H9 (cell line): Measurements from ENCODE around the gene MYOM1. TPM values are rescaled to one million over a fixed set of nuclear protein-coding genes. Genes with fewer than 3 reads are reported as not detected.

Experiments
- DNase-seq: peaks from one replicate; pipeline ENCODE4 v3.0.0-alpha.2; 2017
- H2AFZ ChIP-seq: one replicate; pipeline ENCODE4 v1.6.1; 2013; ENCODE audit warnings: mild to moderate bottlenecking, low read length, control low read depth, moderate library complexity
- H2AK5ac ChIP-seq: 2 replicates; pipeline ENCODE4 v1.6.1; 2013; ENCODE audit warnings: low read length, control low read depth, mixed read lengths; ENCODE audit not compliant: insufficient read length
- H2BK120ac ChIP-seq: one replicate; pipeline ENCODE4 v1.6.1; 2013; ENCODE audit warnings: low read depth, mild to moderate bottlenecking, low read length, control low read depth, inconsistent platforms; ENCODE audit not compliant: poor library complexity, severe bottlenecking
- H2BK12ac ChIP-seq: 2 replicates; pipeline ENCODE4 v1.6.1; 2013; ENCODE audit warnings: low read length, control low read depth, mixed read lengths, low read depth; ENCODE audit not compliant: insufficient read length
- H2BK15ac ChIP-seq: 2 replicates; pipeline ENCODE4 v1.6.1; 2013; ENCODE audit warnings: low read depth, low read length, control low read depth
- H2BK20ac ChIP-seq: one replicate; pipeline ENCODE4 v1.6.1; 2013; ENCODE audit warnings: low read depth, mild to moderate bottlenecking, low read length, control low read depth, inconsistent platforms; ENCODE audit not compliant: poor library complexity, severe bottlenecking
- H2BK5ac ChIP-seq: 2 replicates; pipeline ENCODE4 v1.6.1; 2013; ENCODE audit warnings: low read length, control low read depth, mixed read lengths; ENCODE audit not compliant: insufficient read length
- H3K14ac ChIP-seq: 2 replicates; pipeline ENCODE4 v1.6.1; 2013; ENCODE audit warnings: low read length, control low read depth; ENCODE audit not compliant: insufficient read depth
- H3K18ac ChIP-seq: 2 replicates; pipeline ENCODE4 v1.6.1; 2013; ENCODE audit warnings: low read depth, mild to moderate bottlenecking, mixed read lengths, low read length, control low read depth; ENCODE audit not compliant: insufficient read length
- H3K23ac ChIP-seq: 2 replicates; pipeline ENCODE4 v1.6.1; 2013; ENCODE audit warnings: low read length, control low read depth, mixed read lengths, low read depth; ENCODE audit not compliant: insufficient read length
- H3K23me2 ChIP-seq: 2 replicates; pipeline ENCODE4 v1.6.1; 2013; ENCODE audit warnings: low read depth, mild to moderate bottlenecking, mixed read lengths, low read length, control low read depth; ENCODE audit not compliant: insufficient read length, poor library complexity, severe bottlenecking
- H3K27ac ChIP-seq: 2 replicates; pipeline ENCODE4 v1.5.1; 2013; ENCODE audit warnings: low read length, control low read depth, mixed read lengths, low read depth; ENCODE audit not compliant: insufficient read length
- H3K27me3 ChIP-seq: 2 replicates; pipeline ENCODE4 v1.6.1; 2013; ENCODE audit warnings: low read length, control low read depth, inconsistent platforms; ENCODE audit not compliant: insufficient read depth
- H3K4ac ChIP-seq: 2 replicates; pipeline ENCODE4 v1.6.1; 2013; ENCODE audit warnings: low read depth, mild to moderate bottlenecking, control low read depth, inconsistent platforms, low read length, moderate library complexity
- H3K4me1 ChIP-seq: 2 replicates; pipeline ENCODE4 v1.6.1; 2013; ENCODE audit warnings: low read length, control low read depth, inconsistent platforms; ENCODE audit not compliant: insufficient read depth
- H3K4me2 ChIP-seq: 2 replicates; pipeline ENCODE4 v1.6.1; 2013; ENCODE audit warnings: low read length, control low read depth, mixed read lengths; ENCODE audit not compliant: insufficient read length, insufficient read depth
- H3K56ac ChIP-seq: 2 replicates; pipeline ENCODE4 v1.6.1; 2013; ENCODE audit warnings: low read depth, mild to moderate bottlenecking, mixed read lengths, low read length, control low read depth; ENCODE audit not compliant: insufficient read length
- H3K79me1 ChIP-seq: 2 replicates; pipeline ENCODE4 v1.6.1; 2013; ENCODE audit warnings: low read depth, mild to moderate bottlenecking, moderate library complexity, low read length, control low read depth, inconsistent platforms; ENCODE audit not compliant: insufficient read depth, poor library complexity, severe bottlenecking
- H3K79me2 ChIP-seq: 2 replicates; pipeline ENCODE4 v1.6.1; 2013; ENCODE audit warnings: low read length, control low read depth, inconsistent platforms; ENCODE audit not compliant: insufficient read depth
- H3K9ac ChIP-seq: 2 replicates; pipeline ENCODE4 v1.6.1; 2013; ENCODE audit warnings: low read length, control low read depth, mixed read lengths; ENCODE audit not compliant: insufficient read length; ENCODE audit errors: extremely low read depth
- H3K9me3 ChIP-seq: one replicate; pipeline ENCODE4 v1.6.1; 2013; ENCODE audit warnings: low read depth, low read length, inconsistent platforms; ENCODE audit not compliant: control insufficient read depth
- H3T11ph ChIP-seq: one replicate; pipeline ENCODE4 v1.6.1; 2013; ENCODE audit warnings: mild to moderate bottlenecking, low read length, control low read depth, inconsistent platforms
- H4K20me1 ChIP-seq: one replicate; pipeline ENCODE4 v1.6.1; 2013; ENCODE audit not compliant: control insufficient read depth, insufficient read length, insufficient read depth
- H4K5ac ChIP-seq: 2 replicates; pipeline ENCODE4 v1.6.1; 2013; ENCODE audit warnings: low read depth, mild to moderate bottlenecking, mixed read lengths, low read length, control low read depth; ENCODE audit not compliant: insufficient read length
- H4K8ac ChIP-seq: replicated peaks from 2 replicates; pipeline ENCODE4 v1.6.1; 2013; ENCODE audit warnings: low read length, control low read depth, mixed read lengths, low read depth; ENCODE audit not compliant: insufficient read length
- H4K91ac ChIP-seq: 2 replicates; pipeline ENCODE4 v1.6.1; 2013; ENCODE audit warnings: low read depth, mild to moderate bottlenecking, moderate library complexity, mixed read lengths, low read length, control low read depth; ENCODE audit not compliant: insufficient read length
- H3K27ac Mint-ChIP-seq, 3 experiments: 2 replicates in 2 of 3; 3 replicates in 1 of 3; pipeline ENCODE4 v1.8.0; 2020 to 2021; ENCODE audit warnings: mixed read lengths in 3 of 3, mild to moderate bottlenecking in 1 of 3, moderate library complexity in 1 of 3
- H3K27me3 Mint-ChIP-seq: 2 replicates; pipeline ENCODE4 v1.8.0; 2021; ENCODE audit warnings: low read depth, mild to moderate bottlenecking, moderate library complexity, mixed read lengths
- H3K36me3 Mint-ChIP-seq, 3 experiments: 2 replicates in 2 of 3; 3 replicates in 1 of 3; pipeline ENCODE4 v1.8.0; 2020 to 2021; ENCODE audit warnings: low read depth in 3 of 3, mixed read lengths in 3 of 3; ENCODE audit not compliant: insufficient read depth in 1 of 3
- H3K4me1 Mint-ChIP-seq, 2 experiments: 2 replicates each; pipeline ENCODE4 v1.8.0; 2020; ENCODE audit warnings: mixed read lengths in 2 of 2
- H3K4me3 Mint-ChIP-seq, 2 experiments: 2 replicates in 1 of 2; 3 replicates in 1 of 2; pipeline ENCODE4 v1.8.0; 2020 to 2021; ENCODE audit warnings: mild to moderate bottlenecking in 2 of 2, mixed read lengths in 2 of 2, moderate library complexity in 1 of 2
- H3K9me3 Mint-ChIP-seq, 2 experiments: 2 replicates in 1 of 2; 3 replicates in 1 of 2; pipeline ENCODE4 v1.8.0; 2020; ENCODE audit warnings: mild to moderate bottlenecking in 2 of 2, mixed read lengths in 2 of 2, moderate library complexity in 1 of 2
- WGBS: extraction: QIAGEN DNeasy Blood & Tissue Kit; methylation state at CpG from one replicate; pipeline ENCODE4 v1.1.7; 2013; ENCODE audit warnings: missing lambda C conversion rate, low lambda C conversion rate, mixed read lengths; ENCODE audit not compliant: insufficient read length; ENCODE audit errors: extremely low coverage; 5-methylcytosine and 5-hydroxymethylcytosine counted together
- total RNA-seq: library from RNA; stranded (reverse); gene quantifications from 2 replicates; pipeline ENCODE4 v1.2.1, GENCODE V29; 2021
- TF ChIP-seq, protein P1 (sequence below): fragments of 200-600 bp; sonication (generic); conservative IDR thresholded peaks from 3 replicates; pipeline ENCODE4 v1.8.0; 2021; ENCODE audit warnings: antibody characterized with exemption, mild to moderate bottlenecking

The MYOM1 gene
- total RNA-seq, 1 experiment from 2014 or later, result 0.17 TPM

- Histone ChIP-seq H2BK20ac (no peak overlapping the region), H3K23ac (no peak overlapping the region), H3K14ac (no peak overlapping the region), H2AK5ac (no peak overlapping the region), H4K8ac (no peak overlapping the region), H3K9ac (no peak overlapping the region), H3K4me2 (no peak overlapping the region), H2AFZ (no peak overlapping the region), H2BK12ac (no peak overlapping the region), H3K4ac (no peak overlapping the region), H2BK120ac (no peak overlapping the region), H3K27ac (no peak overlapping the region), H3K18ac (no peak overlapping the region), H3K79me2 (no peaks in the 10 kb centered on the region), H3K56ac (no peak overlapping the region), H2BK15ac (no peak overlapping the region), H3K9me3 (no peaks in the 10 kb centered on the region), H4K91ac (no peak overlapping the region), H2BK5ac (no peak overlapping the region), H3K79me1 (no peaks in the 10 kb centered on the region), H3T11ph (no peak overlapping the region), H3K23me2 (no peaks in the 10 kb centered on the region), H3K27me3 (no peaks in the 10 kb centered on the region), H4K20me1 (no peaks in the 10 kb centered on the region), H3K4me1 (no peaks in the 10 kb centered on the region), H4K5ac (no peak overlapping the region)
- Mint-ChIP-seq H3K4me1 (peaks cover 5 to 6% of the 10 kb centered on the region in 2 experiments), H3K4me3 (no peak overlapping the region), H3K27ac (no peak overlapping the region), H3K27me3 (no peaks in the 10 kb centered on the region), H3K36me3 (no peaks in the 10 kb centered on the region), H3K9me3 (no peaks in the 10 kb centered on the region)
- TF ChIP-seq, protein P1, sequence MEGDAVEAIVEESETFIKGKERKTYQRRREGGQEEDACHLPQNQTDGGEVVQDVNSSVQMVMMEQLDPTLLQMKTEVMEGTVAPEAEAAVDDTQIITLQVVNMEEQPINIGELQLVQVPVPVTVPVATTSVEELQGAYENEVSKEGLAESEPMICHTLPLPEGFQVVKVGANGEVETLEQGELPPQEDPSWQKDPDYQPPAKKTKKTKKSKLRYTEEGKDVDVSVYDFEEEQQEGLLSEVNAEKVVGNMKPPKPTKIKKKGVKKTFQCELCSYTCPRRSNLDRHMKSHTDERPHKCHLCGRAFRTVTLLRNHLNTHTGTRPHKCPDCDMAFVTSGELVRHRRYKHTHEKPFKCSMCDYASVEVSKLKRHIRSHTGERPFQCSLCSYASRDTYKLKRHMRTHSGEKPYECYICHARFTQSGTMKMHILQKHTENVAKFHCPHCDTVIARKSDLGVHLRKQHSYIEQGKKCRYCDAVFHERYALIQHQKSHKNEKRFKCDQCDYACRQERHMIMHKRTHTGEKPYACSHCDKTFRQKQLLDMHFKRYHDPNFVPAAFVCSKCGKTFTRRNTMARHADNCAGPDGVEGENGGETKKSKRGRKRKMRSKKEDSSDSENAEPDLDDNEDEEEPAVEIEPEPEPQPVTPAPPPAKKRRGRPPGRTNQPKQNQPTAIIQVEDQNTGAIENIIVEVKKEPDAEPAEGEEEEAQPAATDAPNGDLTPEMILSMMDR, result no peak
- DNase-seq, result no peak
- no CpG with 5 or more reads among the region's 5 CpGs for WGBS
Observed at GRCh38 chr18:3211236-3211992, 8.4 kb downstream of the MYOM1 start.
